Mucosa of descending colon (tissue), 3 donors: ENCODE data around the gene UNC5C. TPM values are rescaled to one million over a fixed set of nuclear protein-coding genes. Genes with fewer than 3 reads are reported as not detected.

Experiments used
- ATAC-seq: fragments of 200-7000 bp; cut with Tn5 transposase; one replicate; pipeline ENCODE4 v1.9.1; 2020; ENCODE audit warnings: mild to moderate bottlenecking, moderate library complexity
- DNase-seq, 3 donors: peaks; one replicate each; pipeline ENCODE4 v3.0.0-alpha.2; 2020
- H3K36me3 ChIP-seq: fragments of 200-600 bp; one replicate; pipeline ENCODE4 v1.8.0; 2021; ENCODE audit warnings: low read depth, mild to moderate bottlenecking
- H3K4me1 ChIP-seq: fragments of 200-600 bp; one replicate; pipeline ENCODE4 v1.8.0; 2021; ENCODE audit warnings: low read depth, mild to moderate bottlenecking
- H3K4me3 ChIP-seq: fragments of 200-600 bp; one replicate; pipeline ENCODE4 v1.8.0; 2021; ENCODE audit warnings: mild to moderate bottlenecking
- H3K9me3 ChIP-seq: fragments of 200-600 bp; one replicate; pipeline ENCODE4 v1.8.0; 2021; ENCODE audit warnings: mild to moderate bottlenecking
- CTCF ChIP-seq: fragments of 200-600 bp; IDR thresholded peaks from one replicate; pipeline ENCODE4 v1.8.0; 2022; ENCODE audit warnings: antibody characterized with exemption, mild to moderate bottlenecking
- intact Hi-C, 2 donors: fragments of 100-400 bp; cut with DNase I in 1 of 2; cut with micrococcal nuclease in 1 of 2; formaldehyde crosslinking; loops; one replicate each; pipeline versions ENCODE4 v1.11.0 to v1.11.1; 2022; cut with DNase I, micrococcal nuclease
- total RNA-seq, 3 donors: library from RNA; stranded (reverse); fragmentation: NEBNext Ultra II Directional in 2 of 3; extraction: Animal tissue kit (Norgen Biotek cat#: 25700) in 2 of 3; gene quantifications; one replicate each; pipeline versions ENCODE4 v1.2.1 to v1.2.4, GENCODE V29; 2021 to 2023
- donor health status: DM: no; HTN: no; CAD: no; lungs with moderate emphysema.
- donor health status: DM: no; HTN: no; CAD: no.
- donor health status: DM: no; HTN: yes; CAD: no.

The UNC5C gene
- total RNA-seq, 3 donors from 2014 or later: 3.1 to 7.2 (median 4.6) TPM

GRCh38 chr4:95249426-95250021, 299.2 kb downstream of the UNC5C start:
- peak; percentile 42 for ATAC-seq
- intact Hi-C loops: no loop called here
- Histone ChIP-seq H3K4me1 (no peaks in the 10 kb centered on the region), H3K36me3 (no peaks in the 10 kb centered on the region), H3K9me3 (no peaks in the 10 kb centered on the region), H3K4me3 (no peak overlapping the region)
- TF ChIP-seq CTCF: no peak
- DNase-seq: no peak

- Histone ChIP-seq H3K36me3 (no peaks in the 10 kb centered on the region), H3K4me3 (no peak overlapping the region), H3K4me1 (no peaks in the 10 kb centered on the region), H3K9me3 (no peaks in the 10 kb centered on the region)
- intact Hi-C loops: no loop called here
- ATAC-seq (peak; percentile 37), DNase-seq (no peak)
- no peak for TF ChIP-seq CTCF
These were observed 299.9 kb downstream of the UNC5C start for GRCh38 chr4:95248720-95249425.

GRCh38 chr4:95243892-95244291, 304.9 kb downstream of the UNC5C start:
- no peak for TF ChIP-seq CTCF
- Histone ChIP-seq H3K36me3 (no peaks in the 10 kb centered on the region), H3K9me3 (no peaks in the 10 kb centered on the region), H3K4me3 (no peak overlapping the region), H3K4me1 (no peaks in the 10 kb centered on the region)
- intact Hi-C loops: no loop called here
- ATAC-seq: no peak
- no peak for DNase-seq

GRCh38 chr4:95238554-95238953, 310.2 kb downstream of the UNC5C start:
- DNase-seq (no peak), ATAC-seq (no peak)
- no peaks in the 10 kb centered on the region for H3K9me3 ChIP-seq
- intact Hi-C loops: no loop called here
- no peaks in the 10 kb centered on the region for H3K4me1 ChIP-seq
- no peak for TF ChIP-seq CTCF
- no peak overlapping the region for H3K4me3 ChIP-seq
- no peaks in the 10 kb centered on the region for H3K36me3 ChIP-seq

- ATAC-seq (peak; percentile 59), DNase-seq (no peak)
- intact Hi-C loops: no loop called here
- H3K9me3 ChIP-seq: no peaks in the 10 kb centered on the region
- no peaks in the 10 kb centered on the region for H3K4me1 ChIP-seq
- H3K36me3 ChIP-seq: no peaks in the 10 kb centered on the region
- H3K4me3 ChIP-seq: no peak overlapping the region
- TF ChIP-seq CTCF: no peak
These were observed 316.2 kb downstream of the UNC5C start for GRCh38 chr4:95232358-95233156.
